ENCODE results near the gene VAC14.

Gene VAC14

DNA sequence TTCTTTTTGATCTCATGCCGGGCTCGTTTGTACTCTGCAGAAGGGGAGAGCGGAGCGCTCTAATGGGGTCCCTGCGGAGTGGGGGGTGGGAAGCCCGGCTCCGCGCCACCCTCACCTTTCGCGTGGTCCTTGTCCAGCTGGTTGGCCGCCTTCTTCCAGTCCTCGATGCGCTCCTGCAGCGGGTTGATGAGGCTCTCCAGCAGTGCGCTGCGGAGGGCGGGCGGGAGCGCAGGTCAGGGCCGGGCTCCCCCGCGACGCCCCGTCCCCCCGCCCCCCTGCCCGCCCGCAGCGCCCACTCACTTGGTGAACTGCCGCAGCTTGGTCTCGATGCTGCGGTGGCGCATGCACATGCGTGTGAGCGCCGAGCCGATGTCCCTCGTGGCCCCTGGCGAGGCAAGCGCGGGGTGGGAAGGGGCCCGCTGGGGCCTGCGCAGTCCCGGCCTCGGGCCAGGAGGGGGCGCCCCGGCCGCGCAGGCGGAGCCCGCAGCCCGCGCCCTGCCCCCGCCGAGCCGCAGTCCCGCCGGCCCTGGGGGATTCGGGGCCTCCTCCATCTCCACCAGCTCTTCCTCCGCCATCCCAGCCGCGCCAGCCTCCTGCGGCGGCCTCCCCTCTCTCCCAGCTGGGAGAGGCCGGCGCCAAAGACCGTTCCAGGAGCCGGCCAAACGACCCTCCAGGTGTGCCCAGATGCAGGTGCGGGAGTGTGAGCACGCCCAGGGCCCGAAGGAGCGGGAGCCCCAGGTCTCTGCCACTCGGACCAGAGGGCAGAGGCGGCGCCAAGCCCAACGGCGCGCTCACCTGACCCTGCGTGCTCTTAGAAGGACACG lies 121.1 kb downstream of the VAC14 start:
- TF ChIP-seq, protein P1, sequence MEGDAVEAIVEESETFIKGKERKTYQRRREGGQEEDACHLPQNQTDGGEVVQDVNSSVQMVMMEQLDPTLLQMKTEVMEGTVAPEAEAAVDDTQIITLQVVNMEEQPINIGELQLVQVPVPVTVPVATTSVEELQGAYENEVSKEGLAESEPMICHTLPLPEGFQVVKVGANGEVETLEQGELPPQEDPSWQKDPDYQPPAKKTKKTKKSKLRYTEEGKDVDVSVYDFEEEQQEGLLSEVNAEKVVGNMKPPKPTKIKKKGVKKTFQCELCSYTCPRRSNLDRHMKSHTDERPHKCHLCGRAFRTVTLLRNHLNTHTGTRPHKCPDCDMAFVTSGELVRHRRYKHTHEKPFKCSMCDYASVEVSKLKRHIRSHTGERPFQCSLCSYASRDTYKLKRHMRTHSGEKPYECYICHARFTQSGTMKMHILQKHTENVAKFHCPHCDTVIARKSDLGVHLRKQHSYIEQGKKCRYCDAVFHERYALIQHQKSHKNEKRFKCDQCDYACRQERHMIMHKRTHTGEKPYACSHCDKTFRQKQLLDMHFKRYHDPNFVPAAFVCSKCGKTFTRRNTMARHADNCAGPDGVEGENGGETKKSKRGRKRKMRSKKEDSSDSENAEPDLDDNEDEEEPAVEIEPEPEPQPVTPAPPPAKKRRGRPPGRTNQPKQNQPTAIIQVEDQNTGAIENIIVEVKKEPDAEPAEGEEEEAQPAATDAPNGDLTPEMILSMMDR (IDR thresholded peaks at IDR 0.05; ENCODE audit: low read depth, low read length): peak; percentile 74
- no peak overlapping the region for H3K27ac ChIP-seq
- H3K9me3 ChIP-seq (ENCODE audit: severe bottlenecking): no peaks in the 10 kb centered on the region
- H3K36me3 ChIP-seq: peaks cover 66% of the 10 kb centered on the region
- H3K4me3 ChIP-seq (ENCODE audit: low read depth, low read length): no peak overlapping the region
- no peak for DNase-seq
- H3K27me3 ChIP-seq (ENCODE audit: insufficient read depth, low read depth, severe bottlenecking): no peaks in the 10 kb centered on the region

DNA sequence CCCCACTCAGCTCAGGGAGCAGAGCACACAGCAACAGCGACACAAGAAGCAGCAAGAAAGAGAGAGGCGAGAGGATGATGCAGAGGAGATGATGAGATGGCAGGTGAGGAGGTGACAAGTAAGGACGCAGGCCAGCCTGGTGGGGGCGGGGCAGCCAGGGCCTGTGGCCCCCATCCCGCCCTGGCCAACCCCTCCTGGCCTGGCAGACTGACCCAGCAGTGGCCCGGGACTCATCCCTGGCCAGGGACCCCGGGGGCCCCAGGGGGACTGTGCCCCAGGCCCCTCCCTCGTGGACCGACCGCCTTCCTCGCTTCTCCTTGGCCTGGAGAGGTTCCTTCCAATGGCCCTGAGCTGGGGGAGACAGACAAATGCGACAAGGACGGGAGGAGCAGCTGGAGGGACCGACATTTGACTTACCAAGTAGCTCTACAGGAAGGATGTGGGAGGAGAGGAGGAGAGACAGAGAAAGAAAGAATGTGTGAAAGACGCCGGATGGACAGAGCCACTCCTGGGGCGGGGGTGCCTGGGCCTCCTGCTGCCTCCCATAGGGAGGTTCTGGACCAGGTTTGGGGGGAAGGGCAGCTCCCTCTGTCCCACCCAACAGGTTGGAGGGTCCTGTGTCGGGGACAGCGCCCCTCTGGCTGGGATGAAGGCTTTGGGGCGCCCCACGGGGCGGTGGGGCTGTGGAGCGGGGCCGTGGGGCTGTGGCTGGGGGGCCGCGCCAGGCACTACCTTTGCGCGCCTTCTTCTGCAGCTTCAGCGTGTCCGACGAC lies 121.9 kb downstream of the VAC14 start:
- no peak overlapping the region for H3K27ac ChIP-seq
- no peak for DNase-seq
- TF ChIP-seq, protein P1 (IDR thresholded peaks at IDR 0.05; ENCODE audit: low read depth, low read length): no peak
- H3K27me3 ChIP-seq (ENCODE audit: insufficient read depth, low read depth, severe bottlenecking): no peaks in the 10 kb centered on the region
- peaks cover 72% of the 10 kb centered on the region for H3K36me3 ChIP-seq
- H3K4me3 ChIP-seq (ENCODE audit: low read depth, low read length): no peak overlapping the region
- no peaks in the 10 kb centered on the region for H3K9me3 ChIP-seq (ENCODE audit: severe bottlenecking)

DNA sequence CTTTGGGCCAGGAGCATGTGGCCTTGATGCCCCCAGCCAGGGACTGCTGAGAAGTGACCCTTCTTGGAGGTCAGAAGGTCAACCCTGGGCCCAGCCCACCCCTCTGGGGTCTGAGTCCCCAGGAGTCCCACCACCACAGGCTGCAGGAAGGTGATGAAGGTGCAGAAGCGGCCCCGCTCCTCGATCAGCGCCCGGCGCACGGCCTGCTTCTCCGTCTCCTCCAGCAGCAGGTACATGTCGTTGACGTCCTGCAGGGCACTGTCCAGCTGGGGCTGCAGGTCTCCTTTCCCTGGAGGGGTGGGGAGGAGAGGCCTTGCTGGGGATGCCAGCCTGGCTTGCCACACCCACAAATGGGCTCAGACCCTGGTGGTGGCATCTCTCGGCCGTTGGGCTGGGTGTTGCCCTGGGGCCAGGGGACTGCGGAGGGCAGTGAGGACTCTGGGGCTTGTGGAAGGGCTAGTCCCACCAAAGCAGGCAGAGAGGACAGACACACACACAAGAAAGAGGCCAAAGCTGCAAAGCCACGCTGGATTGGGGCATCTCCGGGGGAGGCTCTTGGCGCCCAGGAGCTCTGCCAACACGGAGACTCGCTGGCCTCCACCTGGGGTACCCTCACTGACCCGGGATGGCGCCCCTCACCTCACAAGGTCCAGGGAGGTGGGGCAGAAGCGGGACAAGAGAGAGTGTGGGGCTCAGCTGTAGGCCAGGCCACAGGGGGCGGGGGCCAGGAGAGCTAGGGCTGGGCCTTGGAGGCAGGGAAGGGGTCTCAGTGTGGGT lies 122.6 kb downstream of the VAC14 start:
- Histone ChIP-seq H3K9me3 (ENCODE audit: severe bottlenecking) (no peaks in the 10 kb centered on the region), H3K36me3 (peaks cover 72% of the 10 kb centered on the region), H3K27me3 (ENCODE audit: insufficient read depth, low read depth, severe bottlenecking) (no peaks in the 10 kb centered on the region), H3K4me3 (ENCODE audit: low read depth, low read length) (no peak overlapping the region), H3K27ac (no peak overlapping the region)
- no peak for DNase-seq
- TF ChIP-seq, protein P1 (IDR thresholded peaks at IDR 0.05; ENCODE audit: low read depth, low read length): no peak

DNA sequence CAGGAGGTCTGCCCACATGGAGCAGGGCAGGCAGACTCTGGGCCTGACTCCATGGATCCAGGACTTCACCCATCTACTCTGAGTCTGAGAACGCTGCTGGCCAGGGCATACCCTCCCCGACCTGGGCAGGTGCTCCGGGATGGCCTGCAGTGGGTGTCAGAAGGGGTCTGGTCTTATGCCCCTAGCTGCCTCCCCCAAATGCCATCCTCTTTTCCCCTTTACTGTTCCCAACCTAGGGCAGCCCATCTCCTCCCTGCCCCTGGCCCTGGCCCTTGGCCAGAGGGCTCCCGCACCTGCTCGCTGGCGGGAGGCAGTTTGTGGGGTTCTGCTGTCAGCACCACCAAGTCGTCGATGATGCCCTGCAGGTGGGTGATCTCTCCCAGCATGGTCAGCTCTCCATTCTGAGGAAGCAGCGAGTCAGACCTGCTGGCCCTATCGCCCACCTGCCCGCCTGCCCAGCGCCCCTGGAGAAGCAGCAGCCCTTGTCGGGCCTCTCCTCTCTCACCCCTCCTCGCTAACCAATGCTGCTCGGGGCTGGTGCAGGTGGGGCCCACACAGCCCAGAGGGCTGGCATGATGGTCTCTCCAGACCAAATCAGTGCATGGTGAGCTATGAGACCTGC lies 123.3 kb downstream of the VAC14 start:
- no peaks in the 10 kb centered on the region for H3K27me3 ChIP-seq (ENCODE audit: insufficient read depth, low read depth, severe bottlenecking)
- H3K27ac ChIP-seq: no peak overlapping the region
- TF ChIP-seq, protein P1 (IDR thresholded peaks at IDR 0.05; ENCODE audit: low read depth, low read length): no peak
- H3K4me3 ChIP-seq (ENCODE audit: low read depth, low read length): no peak overlapping the region
- H3K9me3 ChIP-seq (ENCODE audit: severe bottlenecking): no peaks in the 10 kb centered on the region
- peaks cover 72% of the 10 kb centered on the region for H3K36me3 ChIP-seq
- no peak for DNase-seq

DNA sequence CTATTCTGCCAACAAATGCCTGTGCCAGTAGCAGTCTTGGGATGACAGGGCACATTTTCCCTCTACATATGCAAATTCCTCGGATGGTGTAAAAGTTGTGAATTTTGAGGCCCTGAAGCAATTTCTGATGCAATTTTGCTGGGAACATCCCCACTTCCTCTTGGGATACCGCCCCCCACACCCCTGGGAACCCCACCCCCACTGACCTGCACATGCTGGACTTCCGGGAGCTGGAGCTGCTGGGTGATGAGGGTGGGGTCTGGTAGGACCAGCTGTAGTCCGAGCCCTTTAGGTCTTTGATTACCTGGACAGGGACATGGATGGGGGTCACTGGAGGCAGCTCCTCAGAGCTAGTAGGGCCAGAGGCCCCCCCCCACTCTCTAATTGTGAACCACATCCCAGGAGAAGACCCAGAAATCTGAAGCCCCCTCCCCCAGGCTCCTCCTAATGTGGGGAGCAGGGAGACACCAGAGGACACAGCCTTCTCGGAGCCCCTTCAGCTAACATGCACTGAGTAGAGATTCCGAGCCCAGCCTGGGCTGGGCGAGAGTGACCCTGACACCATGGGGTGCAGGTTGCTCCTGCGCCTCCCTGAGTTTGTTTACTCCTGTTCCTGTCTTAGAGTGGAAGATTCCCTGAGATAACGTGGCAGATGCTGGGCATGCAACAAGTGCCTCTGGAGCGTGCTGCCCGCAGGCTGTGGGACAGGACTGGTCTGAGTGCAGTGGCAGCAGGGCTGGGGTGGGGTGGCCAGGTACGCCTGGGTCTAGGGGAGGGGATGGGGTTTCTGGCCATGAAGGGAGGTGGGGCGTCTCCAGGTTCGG lies 124.1 kb downstream of the VAC14 start:
- Histone ChIP-seq H3K9me3 (ENCODE audit: severe bottlenecking) (no peaks in the 10 kb centered on the region), H3K27ac (no peak overlapping the region), H3K27me3 (ENCODE audit: insufficient read depth, low read depth, severe bottlenecking) (no peaks in the 10 kb centered on the region), H3K4me3 (ENCODE audit: low read depth, low read length) (no peak overlapping the region), H3K36me3 (peaks cover 73% of the 10 kb centered on the region)
- TF ChIP-seq, protein P1 (IDR thresholded peaks at IDR 0.05; ENCODE audit: low read depth, low read length): no peak
- DNase-seq: no peak
